ENCODE data around the gene TSFM.

Gene TSFM

DNA sequence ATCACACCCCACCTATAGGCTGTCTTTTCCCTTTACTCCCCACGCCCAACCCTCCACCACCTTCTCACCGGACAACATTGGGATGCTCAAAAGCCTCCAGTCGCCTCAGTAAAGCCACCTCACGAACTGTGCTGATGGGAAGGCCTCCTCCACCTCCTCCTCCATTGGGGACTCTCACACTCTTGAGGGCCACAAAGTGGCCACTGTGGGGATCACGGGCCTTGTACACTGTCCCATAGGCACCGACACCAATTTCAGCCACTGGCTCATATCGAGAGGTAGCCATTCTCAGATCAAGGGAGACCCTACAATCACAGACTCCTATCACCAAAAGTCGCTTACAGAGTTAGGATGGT lies 31.2 kb upstream of the TSFM start:
- TF ChIP-seq ZNF565 (CRISPR knock-in tag; conservative IDR thresholded peaks at IDR 0.05; ENCODE audit: low read depth) (no peak), ZFP30 (CRISPR knock-in tag; IDR thresholded peaks at IDR 0.05) (no peak), ZNF8 (CRISPR knock-in tag; IDR thresholded peaks at IDR 0.05) (no peak)

DNA sequence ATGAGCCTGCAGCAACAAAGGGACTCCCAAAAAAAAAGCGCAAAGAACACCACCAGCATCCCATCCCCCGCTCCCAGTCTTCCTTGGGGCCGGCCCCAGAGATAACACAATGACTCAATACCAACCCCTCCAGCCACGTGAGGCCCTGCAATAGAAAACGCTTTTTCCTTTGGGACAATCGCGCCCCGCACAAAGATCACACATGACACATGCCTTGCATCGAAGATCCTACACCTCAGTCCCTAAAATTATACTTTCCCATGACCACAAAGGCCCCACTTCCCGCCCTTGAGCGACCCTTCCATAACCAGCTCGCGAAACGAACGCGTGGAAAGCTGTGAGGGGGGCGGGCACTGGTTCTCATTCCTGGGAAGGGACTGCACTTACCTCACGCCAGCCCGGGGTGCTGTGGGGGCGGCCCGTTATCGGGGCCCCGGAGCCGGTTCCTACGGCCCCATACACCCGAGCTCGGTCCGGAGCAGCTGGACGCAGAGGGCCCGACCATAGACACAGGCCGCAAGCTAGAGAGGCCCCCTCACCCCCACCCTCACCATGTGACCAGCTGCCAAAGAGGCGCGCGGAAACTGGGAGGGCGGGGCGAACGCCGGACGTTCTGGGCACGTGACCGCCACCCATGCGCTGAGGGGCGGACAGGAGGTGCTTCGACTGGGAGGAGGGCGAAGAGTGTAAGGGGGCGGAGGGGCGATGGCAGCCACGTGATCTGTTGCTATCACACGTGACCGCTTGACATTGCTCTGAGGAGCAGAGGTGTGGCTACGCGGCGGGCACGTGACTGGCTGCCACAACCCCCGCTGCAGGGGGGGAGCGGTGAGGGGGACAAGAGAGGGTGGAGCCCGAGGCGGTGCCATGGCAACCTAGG lies 30.6 kb upstream of the TSFM start, which contains the start of gene CDK4:
CDK4 (minus strand) TSS at position 523 of the 880 bp plus-strand sequence. CDS start 593 bp downstream, outside the sequence.
- TF ChIP-seq, protein P1, sequence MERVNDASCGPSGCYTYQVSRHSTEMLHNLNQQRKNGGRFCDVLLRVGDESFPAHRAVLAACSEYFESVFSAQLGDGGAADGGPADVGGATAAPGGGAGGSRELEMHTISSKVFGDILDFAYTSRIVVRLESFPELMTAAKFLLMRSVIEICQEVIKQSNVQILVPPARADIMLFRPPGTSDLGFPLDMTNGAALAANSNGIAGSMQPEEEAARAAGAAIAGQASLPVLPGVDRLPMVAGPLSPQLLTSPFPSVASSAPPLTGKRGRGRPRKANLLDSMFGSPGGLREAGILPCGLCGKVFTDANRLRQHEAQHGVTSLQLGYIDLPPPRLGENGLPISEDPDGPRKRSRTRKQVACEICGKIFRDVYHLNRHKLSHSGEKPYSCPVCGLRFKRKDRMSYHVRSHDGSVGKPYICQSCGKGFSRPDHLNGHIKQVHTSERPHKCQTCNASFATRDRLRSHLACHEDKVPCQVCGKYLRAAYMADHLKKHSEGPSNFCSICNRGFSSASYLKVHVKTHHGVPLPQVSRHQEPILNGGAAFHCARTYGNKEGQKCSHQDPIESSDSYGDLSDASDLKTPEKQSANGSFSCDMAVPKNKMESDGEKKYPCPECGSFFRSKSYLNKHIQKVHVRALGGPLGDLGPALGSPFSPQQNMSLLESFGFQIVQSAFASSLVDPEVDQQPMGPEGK (CRISPR knock-in tag; IDR thresholded peaks at IDR 0.05; ENCODE audit: borderline replicate concordance) = peak; percentile 68
- TF ChIP-seq TOX (CRISPR knock-in tag; IDR thresholded peaks at IDR 0.05; ENCODE audit: borderline replicate concordance) (no peak), CSDC2 (CRISPR knock-in tag; IDR thresholded peaks at IDR 0.05) (peak; percentile 61; the same call in 1 of the 2 replicates), ZFP3 (CRISPR knock-in tag; IDR thresholded peaks at IDR 0.05) (peak; percentile 6; the same call in 1 of the 2 replicates), ZNF565 (CRISPR knock-in tag; conservative IDR thresholded peaks at IDR 0.05; ENCODE audit: low read depth) (no peak), ARNTL (CRISPR knock-in tag; IDR thresholded peaks at IDR 0.05; ENCODE audit: borderline replicate concordance, low read depth) (peak; percentile 96)
- peak; percentile 86 for ATAC-seq

More for the DNA sequence above, 31.2 kb upstream of the TSFM start:
- no peak; the same call in 2 of the 3 replicates for ATAC-seq

DNA sequence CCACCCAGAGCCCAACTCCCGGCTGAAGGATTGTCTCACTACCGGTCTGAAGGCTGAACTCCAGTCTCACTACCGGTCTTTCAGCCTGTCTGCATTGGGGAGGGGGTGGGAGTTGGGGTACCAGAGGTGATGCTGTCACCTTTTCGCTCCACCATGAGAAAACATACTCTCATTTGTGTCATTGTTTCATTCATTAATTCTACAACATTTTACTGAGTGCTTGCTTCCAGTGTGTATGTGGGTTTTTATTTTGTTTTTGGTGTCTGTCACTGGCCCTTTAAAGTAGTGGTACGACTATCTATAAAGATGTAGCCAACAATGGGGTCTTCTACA lies 30.0 kb upstream of the TSFM start:
- no peak for ATAC-seq
- TF ChIP-seq PPARA (CRISPR knock-in tag; IDR thresholded peaks at IDR 0.05; ENCODE audit: borderline replicate concordance) = no peak
- TF ChIP-seq, protein P2, sequence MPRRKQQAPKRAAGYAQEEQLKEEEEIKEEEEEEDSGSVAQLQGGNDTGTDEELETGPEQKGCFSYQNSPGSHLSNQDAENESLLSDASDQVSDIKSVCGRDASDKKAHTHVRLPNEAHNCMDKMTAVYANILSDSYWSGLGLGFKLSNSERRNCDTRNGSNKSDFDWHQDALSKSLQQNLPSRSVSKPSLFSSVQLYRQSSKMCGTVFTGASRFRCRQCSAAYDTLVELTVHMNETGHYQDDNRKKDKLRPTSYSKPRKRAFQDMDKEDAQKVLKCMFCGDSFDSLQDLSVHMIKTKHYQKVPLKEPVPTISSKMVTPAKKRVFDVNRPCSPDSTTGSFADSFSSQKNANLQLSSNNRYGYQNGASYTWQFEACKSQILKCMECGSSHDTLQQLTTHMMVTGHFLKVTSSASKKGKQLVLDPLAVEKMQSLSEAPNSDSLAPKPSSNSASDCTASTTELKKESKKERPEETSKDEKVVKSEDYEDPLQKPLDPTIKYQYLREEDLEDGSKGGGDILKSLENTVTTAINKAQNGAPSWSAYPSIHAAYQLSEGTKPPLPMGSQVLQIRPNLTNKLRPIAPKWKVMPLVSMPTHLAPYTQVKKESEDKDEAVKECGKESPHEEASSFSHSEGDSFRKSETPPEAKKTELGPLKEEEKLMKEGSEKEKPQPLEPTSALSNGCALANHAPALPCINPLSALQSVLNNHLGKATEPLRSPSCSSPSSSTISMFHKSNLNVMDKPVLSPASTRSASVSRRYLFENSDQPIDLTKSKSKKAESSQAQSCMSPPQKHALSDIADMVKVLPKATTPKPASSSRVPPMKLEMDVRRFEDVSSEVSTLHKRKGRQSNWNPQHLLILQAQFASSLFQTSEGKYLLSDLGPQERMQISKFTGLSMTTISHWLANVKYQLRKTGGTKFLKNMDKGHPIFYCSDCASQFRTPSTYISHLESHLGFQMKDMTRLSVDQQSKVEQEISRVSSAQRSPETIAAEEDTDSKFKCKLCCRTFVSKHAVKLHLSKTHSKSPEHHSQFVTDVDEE (CRISPR knock-in tag; IDR thresholded peaks at IDR 0.05) = no peak
- TF ChIP-seq ARNTL (CRISPR knock-in tag; IDR thresholded peaks at IDR 0.05; ENCODE audit: borderline replicate concordance, low read depth) = no peak
- no peak for TF ChIP-seq CSDC2 (CRISPR knock-in tag; IDR thresholded peaks at IDR 0.05)

DNA sequence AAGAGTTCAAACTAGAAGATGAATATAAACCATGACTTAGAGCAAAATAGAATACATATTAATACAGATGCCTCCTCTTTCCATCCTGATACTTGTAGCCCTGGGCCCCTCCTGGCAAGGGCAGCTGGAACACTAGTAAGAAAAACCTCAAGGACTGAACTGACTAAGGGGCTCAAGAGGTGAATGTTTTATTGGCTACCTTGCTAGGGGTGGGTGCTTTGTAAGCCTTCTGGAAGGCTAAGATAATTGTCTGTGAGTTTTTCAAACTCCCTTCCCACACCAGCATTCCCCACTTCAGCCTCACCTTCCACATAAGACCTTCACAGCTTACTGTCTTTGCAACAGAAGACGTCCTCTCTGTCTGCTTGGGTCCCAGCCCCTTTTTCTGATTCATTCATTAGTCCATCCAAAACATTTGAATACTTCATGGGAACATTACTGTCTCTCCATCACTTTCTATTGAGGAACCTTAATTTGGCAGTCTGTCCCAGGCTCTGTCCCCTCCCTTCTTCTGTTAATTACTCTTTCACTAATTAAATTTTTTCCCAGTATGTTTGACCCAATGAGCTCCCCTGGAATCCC lies 28.7 kb upstream of the TSFM start:
- TF ChIP-seq SNAI2 (CRISPR knock-in tag; IDR thresholded peaks at IDR 0.05) = no peak
- TF ChIP-seq RARB (CRISPR knock-in tag; IDR thresholded peaks at IDR 0.05) = no peak
- no peak for TF ChIP-seq TCF4 (CRISPR knock-in tag; IDR thresholded peaks at IDR 0.05; ENCODE audit: borderline replicate concordance)
- TF ChIP-seq PPARA (CRISPR knock-in tag; IDR thresholded peaks at IDR 0.05; ENCODE audit: borderline replicate concordance) = no peak
- no peak for TF ChIP-seq ZNF8 (CRISPR knock-in tag; IDR thresholded peaks at IDR 0.05)
- no peak for TF ChIP-seq ZC3H10 (CRISPR knock-in tag; IDR thresholded peaks at IDR 0.05)
- TF ChIP-seq, protein P3, sequence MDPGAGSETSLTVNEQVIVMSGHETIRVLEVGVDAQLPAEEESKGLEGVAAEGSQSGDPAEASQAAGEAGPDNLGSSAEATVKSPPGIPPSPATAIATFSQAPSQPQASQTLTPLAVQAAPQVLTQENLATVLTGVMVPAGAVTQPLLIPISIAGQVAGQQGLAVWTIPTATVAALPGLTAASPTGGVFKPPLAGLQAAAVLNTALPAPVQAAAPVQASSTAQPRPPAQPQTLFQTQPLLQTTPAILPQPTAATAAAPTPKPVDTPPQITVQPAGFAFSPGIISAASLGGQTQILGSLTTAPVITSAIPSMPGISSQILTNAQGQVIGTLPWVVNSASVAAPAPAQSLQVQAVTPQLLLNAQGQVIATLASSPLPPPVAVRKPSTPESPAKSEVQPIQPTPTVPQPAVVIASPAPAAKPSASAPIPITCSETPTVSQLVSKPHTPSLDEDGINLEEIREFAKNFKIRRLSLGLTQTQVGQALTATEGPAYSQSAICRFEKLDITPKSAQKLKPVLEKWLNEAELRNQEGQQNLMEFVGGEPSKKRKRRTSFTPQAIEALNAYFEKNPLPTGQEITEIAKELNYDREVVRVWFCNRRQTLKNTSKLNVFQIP (CRISPR knock-in tag; IDR thresholded peaks at IDR 0.05; ENCODE audit: borderline replicate concordance, low read depth) = no peak
- TF ChIP-seq ESRRG (CRISPR knock-in tag; IDR thresholded peaks at IDR 0.05) = no peak
- no peak for TF ChIP-seq GLIS3 (CRISPR knock-in tag; IDR thresholded peaks at IDR 0.05)
- TF ChIP-seq CSDC2 (CRISPR knock-in tag; IDR thresholded peaks at IDR 0.05) = no peak
- no peak for ATAC-seq

DNA sequence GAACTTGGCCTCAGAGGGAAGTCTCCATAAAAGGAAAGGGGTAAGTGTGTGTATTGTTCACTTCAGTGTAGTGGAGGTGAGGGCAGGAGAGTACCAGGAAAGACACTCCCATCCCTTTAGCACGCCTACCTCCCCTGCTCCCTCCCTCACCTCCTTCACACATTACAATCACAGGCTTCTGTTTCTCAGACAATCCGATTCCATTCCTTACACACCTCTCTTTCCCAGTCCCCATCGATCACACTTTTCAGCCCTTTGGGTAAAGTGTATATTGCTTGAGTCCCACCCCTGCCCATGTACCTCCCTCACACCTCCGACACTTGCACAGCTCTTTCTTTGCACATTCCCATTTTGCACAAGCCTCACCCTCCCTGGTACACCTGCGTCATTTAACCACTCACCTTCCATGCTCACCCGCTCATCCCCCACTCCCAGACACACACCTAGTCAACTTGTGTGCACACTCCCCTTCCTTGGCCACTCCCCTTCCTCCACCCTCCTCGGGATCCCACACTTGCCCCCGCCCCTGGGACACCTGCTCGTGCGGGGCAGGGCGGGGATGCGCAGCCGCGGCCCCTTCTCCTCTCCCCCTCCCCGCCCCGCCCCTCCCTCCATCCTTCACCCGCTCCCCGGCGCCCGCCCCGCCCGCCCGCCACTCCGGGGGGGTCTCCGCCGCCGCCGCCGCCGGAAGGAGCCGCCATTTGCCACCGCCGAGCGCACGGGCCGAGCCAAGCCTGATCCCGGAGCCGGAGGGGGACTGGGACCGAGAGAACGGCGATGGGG lies 28.0 kb upstream of the TSFM start, which contains the start of gene MARCHF9:
MARCHF9 (plus strand) TSS at position 693 of the 783 bp plus-strand sequence. CDS start 426 bp downstream, outside the sequence.
- ATAC-seq = peak; percentile 16
- TF ChIP-seq SNAI2 (CRISPR knock-in tag; IDR thresholded peaks at IDR 0.05) = 0 out of 2 replicates have a peak, but pooled peaks have one; percentile 15
- no peak for TF ChIP-seq TOX (CRISPR knock-in tag; IDR thresholded peaks at IDR 0.05; ENCODE audit: borderline replicate concordance)
- no peak for TF ChIP-seq CSDC2 (CRISPR knock-in tag; IDR thresholded peaks at IDR 0.05)

All from SK-N-SH treated with all-trans-retinoic acid at 6 μM for 48 hours (cell line).